GM21786 (cell line): Measurements from ENCODE around the gene TSKU.

Experiments
- ATAC-seq: cut with Tn5 transposase; IDR thresholded peaks from one replicate; pipeline ENCODE4 v1.9.1; 2021; ENCODE audit not compliant: unreplicated experiment

The TSKU gene

DNA sequence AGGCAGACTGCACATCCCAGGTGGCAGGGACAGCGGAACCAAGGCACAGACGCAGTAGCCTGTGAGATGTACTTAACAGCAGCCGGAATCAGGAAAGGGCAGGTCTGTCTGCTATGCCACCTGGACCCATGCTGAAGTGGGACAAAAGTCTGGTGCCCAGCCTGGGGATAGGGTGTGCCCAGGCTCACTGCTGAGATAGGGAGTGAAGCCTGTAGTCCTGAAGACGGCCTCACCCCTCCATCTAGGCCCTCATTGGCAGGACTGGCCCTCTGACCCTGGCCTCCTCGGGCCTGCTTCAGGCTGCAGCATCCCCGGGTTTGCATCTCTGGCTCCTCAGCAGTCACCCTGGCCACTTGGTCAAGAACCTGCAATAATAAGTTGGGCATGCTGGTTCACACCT lies 32.4 kb upstream of the TSKU start:
- no peak for ATAC-seq

GRCh38 chr11:76752321-76753143 lies 30.6 kb upstream of the TSKU start:
- ATAC-seq, result no peak

GRCh38 chr11:76753449-76753848 lies 29.7 kb upstream of the TSKU start:
- ATAC-seq, result no peak

DNA sequence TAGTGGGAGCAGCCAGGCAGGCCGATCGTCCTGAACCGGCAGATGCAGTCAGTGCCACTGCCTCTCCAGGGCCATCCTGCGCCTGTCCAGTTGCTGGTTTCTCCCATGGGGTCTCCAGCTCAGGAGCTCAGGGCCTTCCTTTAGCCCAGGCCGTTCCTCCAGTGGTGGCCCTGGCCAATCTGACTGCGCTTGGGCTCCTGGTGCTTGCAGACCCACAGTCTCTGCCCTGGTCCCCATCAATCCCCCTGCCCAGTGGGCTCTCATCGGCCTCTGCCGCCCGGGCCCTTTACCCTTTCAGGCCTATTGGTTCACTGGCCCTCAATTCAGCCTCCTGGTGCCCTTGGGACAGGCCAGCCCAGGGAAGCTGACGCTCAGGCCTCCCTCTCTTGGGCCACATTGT lies 29.2 kb upstream of the TSKU start:
- no peak for ATAC-seq

- no peak for ATAC-seq
Measured at GRCh38 chr11:76756341-76756741, 26.8 kb upstream of the TSKU start.

DNA sequence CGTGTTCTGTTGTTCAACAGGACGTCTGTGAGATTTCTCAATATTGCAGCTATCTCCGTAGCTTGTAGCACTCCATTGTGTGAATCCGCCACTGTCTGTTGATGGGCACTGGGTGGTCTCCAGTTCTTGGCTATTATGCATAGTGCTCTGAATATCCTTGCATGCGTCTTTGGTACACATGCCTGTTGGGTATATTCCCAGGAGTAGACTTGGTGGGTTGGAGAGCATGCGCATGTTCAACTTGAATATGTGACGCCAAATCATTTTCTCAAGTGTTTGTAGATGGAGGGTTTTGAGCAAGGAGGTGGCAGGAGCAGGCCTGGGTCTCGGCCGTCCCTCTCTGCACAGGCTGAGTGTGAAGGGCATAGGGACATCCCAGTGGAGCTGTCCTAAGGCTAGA lies 24.8 kb upstream of the TSKU start:
- no peak for ATAC-seq

DNA sequence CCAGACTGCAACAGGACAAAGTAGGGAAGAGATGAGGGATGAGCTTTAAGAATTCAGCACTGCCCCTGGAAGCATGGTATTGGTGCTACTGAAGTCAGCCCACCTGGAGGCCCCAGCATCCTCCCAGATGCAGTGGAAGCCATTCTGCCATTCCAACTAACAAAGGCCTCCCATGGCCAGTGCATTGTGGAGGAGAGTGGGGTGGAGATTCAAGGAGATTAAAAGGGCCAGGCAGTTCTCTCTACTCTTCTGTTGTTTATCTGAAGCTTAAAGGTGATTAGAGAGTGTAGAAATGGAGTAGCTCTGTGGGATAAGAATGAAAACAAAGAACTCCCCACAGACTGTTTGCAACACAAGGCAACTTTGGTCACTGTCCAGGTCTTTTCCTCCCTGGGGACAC lies 24.1 kb upstream of the TSKU start:
- no peak for ATAC-seq

GRCh38 chr11:76759517-76759916 lies 23.6 kb upstream of the TSKU start:
- no peak for ATAC-seq

- ATAC-seq, result no peak
Measured at GRCh38 chr11:76760236-76760635, 22.9 kb upstream of the TSKU start.

DNA sequence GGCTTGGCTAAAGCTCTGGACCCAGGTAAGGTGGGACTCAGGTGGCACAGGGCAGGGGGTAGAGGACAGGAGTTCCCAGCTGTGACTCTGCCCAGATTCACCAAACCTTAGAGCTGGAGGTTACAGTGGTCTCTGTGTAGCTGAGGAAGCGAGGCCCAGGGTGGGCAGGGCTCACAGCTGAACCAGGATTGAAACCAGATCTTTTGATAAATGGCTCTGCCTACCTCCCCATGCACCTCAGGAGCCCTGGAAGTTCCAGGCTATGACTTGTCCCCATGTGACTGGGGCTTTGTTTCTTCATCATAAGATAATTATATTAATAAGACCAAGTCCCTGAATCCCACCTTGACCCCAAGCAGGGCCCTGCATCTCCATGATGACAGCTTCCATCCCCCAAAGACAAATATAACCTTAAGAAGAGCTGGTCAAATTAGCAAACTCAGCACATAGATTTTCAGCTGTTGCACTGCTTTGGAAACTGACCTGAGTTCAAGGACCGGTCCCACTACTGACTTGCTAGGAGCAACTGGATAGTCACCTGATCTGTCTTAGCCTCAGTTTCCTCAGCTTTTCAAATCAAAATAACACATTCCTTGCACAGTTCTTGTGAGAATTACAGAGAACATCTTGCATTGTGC lies 21.3 kb upstream of the TSKU start:
- ATAC-seq, result no peak

DNA sequence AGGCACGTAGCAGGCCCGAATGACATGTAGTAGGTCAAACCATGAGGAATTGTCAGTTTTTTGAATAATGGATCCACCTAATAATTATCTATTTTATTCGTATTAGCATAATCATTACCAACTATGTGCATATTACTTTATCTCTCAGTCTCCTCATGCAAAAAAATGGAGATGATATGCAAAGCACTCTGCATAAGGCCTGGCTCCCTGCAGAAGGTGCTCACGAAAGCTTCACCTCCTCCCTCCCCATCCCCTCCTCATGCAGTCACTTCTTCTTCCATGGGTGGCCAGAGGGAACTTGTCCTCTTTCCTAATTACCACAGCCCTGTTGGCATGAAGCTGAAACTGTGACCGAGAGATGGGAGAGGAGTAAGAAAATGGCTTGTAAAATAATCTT lies 20.8 kb upstream of the TSKU start:
- no peak for ATAC-seq

- no peak for ATAC-seq
Measured at GRCh38 chr11:76762867-76763572, 20.1 kb upstream of the TSKU start.

DNA sequence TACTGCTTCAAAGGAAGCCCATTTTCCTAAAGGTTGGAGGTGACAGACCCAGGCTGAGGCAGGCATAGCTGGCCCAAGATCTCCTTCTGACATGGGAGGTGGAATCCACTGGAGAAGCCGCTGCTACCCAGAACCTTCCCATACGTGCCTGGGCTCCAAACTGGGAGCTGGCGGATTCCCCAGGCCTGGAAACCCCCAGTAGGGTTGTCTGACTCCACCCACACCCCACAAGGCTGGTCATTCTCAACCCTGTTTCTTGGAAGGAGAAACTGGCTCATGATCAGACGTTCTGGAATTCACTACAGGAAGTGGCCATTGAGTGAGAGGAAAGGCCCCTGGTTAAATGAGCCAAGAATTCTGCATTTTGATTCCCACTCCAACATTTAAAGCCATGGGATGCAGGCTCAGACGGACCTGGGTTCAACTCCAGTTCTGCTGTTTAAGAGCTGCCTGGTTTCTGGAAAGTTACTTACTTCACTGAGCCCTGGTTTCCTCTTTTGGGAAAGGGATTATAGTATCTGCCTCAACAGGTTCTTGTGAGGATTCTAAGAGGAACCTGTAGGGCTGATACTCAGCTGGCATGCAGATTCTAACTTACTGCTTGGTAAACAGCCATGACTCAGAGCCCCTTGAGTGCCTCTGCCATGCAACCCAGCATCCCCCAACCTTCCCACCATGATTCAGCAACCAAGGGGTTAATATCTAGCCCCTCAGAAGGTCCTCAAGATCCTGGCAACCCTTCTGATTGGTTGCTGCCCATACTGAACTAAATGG lies 19.4 kb upstream of the TSKU start:
- ATAC-seq, result no peak

- ATAC-seq, result no peak
Measured at GRCh38 chr11:76764941-76765665, 18.1 kb upstream of the TSKU start.

GRCh38 chr11:76765863-76766350 lies 17.2 kb upstream of the TSKU start:
- no peak for ATAC-seq

DNA sequence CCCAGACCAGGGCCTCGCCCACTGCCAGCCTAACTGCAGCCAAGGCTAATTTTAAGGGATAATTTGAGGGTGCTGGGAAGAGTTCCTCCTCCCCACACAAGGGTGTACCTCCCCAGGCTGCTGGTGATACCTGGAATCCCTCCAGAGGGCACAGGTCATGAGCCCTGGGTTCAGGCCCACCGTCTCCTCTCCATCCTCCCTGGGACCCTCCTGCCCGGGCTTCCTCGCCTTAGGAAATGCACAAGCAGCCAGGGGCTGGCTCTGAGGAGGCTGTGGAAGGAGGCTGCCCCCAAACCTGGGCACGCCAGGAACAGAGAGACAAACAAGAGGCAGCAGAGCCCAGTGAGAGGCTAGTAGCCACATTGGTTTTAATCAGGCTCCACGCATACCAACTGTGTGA lies 16.6 kb upstream of the TSKU start:
- ATAC-seq, result no peak

DNA sequence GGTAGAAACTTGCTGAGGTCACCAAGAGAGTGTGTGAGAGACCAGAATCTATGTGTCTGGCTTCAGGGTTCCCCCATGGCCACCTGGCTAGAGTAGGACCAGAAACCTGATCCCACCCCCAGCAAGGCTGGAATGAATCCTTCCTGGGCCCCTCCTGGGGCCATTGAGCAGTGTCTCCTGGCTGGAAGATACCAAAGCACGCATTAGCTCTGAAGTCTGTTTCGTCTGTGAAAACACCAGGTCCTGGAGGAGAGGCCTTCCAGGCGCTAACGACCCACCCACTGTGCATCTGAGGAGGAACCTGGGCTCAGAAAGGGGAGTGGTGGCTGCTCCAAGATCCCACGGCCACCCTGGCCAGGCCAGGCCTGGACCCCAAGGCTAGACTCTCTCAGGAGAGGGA lies 15.5 kb upstream of the TSKU start:
- no peak for ATAC-seq

- no peak for ATAC-seq
Measured at GRCh38 chr11:76768088-76768908, 14.9 kb upstream of the TSKU start.

DNA sequence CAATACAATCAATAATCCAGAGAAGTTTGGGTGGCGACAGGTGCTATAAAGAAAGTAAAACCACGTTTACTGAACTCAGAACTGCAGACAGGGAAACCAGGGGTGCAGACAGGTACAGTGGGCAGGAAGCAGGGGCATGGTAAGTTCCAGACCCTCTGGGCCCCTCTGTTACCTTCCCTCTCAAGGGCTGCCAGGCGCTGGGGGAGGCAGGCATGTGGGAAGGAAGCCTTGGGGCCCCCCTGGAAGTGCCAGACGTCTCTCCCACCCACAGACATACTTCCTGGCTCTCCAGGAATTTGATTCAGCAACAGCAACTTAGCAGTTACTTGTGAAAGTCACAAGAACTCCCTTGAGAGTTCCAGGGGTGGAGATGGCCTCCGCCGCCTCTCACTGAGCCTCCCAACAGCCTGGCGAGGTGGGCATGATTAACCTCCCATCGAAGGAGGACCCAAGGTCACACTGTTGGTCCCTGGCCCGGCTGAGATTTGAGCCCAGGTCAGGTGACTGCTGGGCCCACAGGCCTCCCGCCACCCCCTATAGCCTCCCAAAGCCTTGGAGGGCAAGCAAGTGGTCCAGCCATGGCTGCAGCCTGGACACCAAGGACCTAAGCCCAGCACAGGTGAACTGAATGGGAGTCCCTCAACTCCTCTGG lies 14.1 kb upstream of the TSKU start:
- no peak for ATAC-seq
